Muscle of leg (tissue), 11 donors: Measurements from ENCODE around the gene ALKBH7. TPM values are rescaled to one million over a fixed set of nuclear protein-coding genes. Genes with fewer than 3 reads are reported as not detected.

Experiments
- DNase-seq: peaks from one replicate; pipeline ENCODE4 v3.0.0; 2013
- H3K27ac ChIP-seq: one replicate; pipeline ENCODE4 v1.5.1; 2013; ENCODE audit warnings: mild to moderate bottlenecking, low read length, control low read depth
- H3K27me3 ChIP-seq: one replicate; pipeline ENCODE4 v1.6.1; 2013; ENCODE audit warnings: low read length; ENCODE audit not compliant: control insufficient read depth, insufficient read depth
- H3K36me3 ChIP-seq: one replicate; pipeline ENCODE4 v1.6.1; 2013; ENCODE audit warnings: low read length; ENCODE audit not compliant: control insufficient read depth, insufficient read depth
- H3K4me1 ChIP-seq: one replicate; pipeline ENCODE4 v1.6.1; 2013; ENCODE audit warnings: low read length; ENCODE audit not compliant: control insufficient read depth, insufficient read depth
- H3K4me3 ChIP-seq: one replicate; pipeline ENCODE4 v1.5.1; 2013; ENCODE audit warnings: low read length, control low read depth
- H3K9me3 ChIP-seq: replicated peaks from 2 replicates; pipeline ENCODE4 v1.6.1; 2013; ENCODE audit warnings: low read depth, low read length; ENCODE audit not compliant: control insufficient read depth
- WGBS: methylation state at CpG from one replicate; pipeline ENCODE4 v1.1.5; 2013; ENCODE audit warnings: missing lambda C conversion rate; ENCODE audit not compliant: insufficient coverage; 5-methylcytosine and 5-hydroxymethylcytosine counted together
- polyA plus RNA-seq, 8 donors: library from polyadenylated mRNA; unstranded; fragments of 120-200 nt; gene quantifications; one replicate each; pipeline versions ENCODE4 v1.2.1 to v1.2.3, GENCODE V29; 2013; ENCODE audit warnings: inconsistent platforms in 1 of 8, low replicate concordance in 1 of 8; ENCODE audit not compliant: insufficient read length in 8 of 8, insufficient read depth in 1 of 8
- total RNA-seq: library from RNA; stranded (reverse); fragments of 120-200 nt; gene quantifications from one replicate; pipeline ENCODE4 v1.2.4, GENCODE V29; 2013

The ALKBH7 gene
- total and polyA plus RNA-seq, 9 donors, result 73.9 to 157 (median 100.0) TPM

DNA sequence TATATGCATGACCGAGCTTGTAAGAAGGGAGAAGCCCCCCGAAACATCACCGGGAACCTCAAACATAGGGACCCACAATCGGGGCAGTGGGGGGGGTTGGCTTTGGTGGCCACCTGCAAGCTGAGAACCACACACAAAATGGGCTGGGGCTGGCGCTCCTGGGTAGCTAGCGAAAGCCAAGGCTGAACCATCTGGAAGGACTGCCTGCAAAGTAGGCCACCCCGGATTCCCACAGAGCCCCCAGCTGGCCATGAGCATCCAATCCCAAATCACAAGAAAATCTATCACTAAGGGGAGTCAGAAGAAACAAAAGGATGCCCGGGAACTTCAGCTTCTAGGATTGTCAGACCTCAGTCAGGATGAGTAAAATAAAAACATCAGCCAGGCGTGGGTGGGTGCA is 5.9 kb downstream of the ALKBH7 start:
- Histone ChIP-seq H3K4me1 (peaks cover 32% of the 10 kb centered on the region), H3K27me3 (no peaks in the 10 kb centered on the region), H3K36me3 (peaks cover 62% of the 10 kb centered on the region), H3K27ac (peak overlapping the region; percentile 71), H3K9me3 (peaks cover 8% of the 10 kb centered on the region), H3K4me3 (no peak overlapping the region)
- DNase-seq, result no peak
- 69% methylated on average over 6 of the region's 9 CpGs for WGBS

DNA sequence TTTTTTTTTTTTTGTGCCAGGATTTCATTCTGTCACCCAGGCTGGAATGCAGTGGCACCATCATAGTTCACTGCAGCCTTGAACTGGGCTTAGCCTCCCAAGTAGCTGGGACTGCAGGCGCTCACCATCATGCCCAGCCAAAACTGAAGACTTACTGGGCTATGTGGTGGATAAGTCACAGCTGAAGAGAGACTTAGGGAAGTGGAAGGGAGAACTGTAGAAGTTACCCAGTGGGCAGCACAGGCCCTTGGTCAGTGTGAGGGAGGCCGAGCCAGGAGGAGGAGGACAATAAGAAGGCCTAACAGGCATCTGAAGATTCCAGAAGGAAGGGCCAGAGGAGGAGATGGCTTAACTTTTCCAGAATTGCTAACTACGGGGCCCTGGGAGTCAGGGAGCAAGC is 7.2 kb downstream of the ALKBH7 start:
- DNase-seq, result no peak
- Histone ChIP-seq H3K27ac (no peak overlapping the region), H3K4me1 (peaks cover 23% of the 10 kb centered on the region), H3K27me3 (no peaks in the 10 kb centered on the region), H3K4me3 (no peak overlapping the region), H3K9me3 (peaks cover 8% of the 10 kb centered on the region), H3K36me3 (peaks cover 65% of the 10 kb centered on the region)
- 100% methylated on average over 3 of the region's 3 CpGs for WGBS

DNA sequence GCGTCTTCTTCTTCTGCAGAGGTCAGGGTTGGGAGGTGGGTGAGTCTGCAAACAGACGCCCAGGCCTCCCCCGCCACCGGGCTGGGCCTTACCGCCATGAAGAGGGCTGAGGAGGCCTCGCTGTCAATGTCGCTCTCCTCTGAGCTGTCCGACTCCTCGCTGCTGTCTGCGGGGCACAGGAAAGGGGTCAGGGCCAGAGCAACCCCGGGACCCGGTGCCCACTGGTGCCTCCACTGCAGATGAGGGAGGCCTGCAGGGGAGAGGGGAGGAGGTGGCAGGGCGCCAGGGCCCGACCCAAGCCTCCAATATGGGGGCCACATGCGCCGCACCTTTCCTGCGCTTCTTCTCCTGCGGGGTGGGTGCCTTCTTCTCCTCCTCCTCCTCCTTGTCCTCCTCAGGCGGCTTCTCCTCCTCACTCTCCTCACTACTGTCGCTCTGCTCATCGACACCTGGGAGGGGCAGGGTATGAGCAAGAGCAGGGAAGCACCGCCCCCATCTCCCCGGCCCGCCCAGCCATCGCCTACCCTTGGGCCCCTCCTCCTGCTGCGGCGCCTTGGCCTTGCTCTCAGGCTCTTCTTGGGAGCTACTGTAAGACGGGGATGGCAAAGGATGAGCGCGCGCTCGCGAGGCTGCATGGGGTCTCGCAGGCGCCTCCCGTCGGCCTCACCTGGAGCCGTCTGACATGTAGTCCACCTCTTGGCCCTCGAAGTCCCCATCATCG is 8.6 kb downstream of the ALKBH7 start:
- DNase-seq, result no peak
- no peak overlapping the region for H3K27ac ChIP-seq
- H3K36me3 ChIP-seq, result peaks cover 68% of the 10 kb centered on the region
- H3K9me3 ChIP-seq, result peaks cover 8% of the 10 kb centered on the region
- H3K4me3 ChIP-seq, result no peak overlapping the region
- H3K27me3 ChIP-seq, result no peaks in the 10 kb centered on the region
- peaks cover 20% of the 10 kb centered on the region for H3K4me1 ChIP-seq
- 96% methylated on average over 22 of the region's 40 CpGs for WGBS

DNA sequence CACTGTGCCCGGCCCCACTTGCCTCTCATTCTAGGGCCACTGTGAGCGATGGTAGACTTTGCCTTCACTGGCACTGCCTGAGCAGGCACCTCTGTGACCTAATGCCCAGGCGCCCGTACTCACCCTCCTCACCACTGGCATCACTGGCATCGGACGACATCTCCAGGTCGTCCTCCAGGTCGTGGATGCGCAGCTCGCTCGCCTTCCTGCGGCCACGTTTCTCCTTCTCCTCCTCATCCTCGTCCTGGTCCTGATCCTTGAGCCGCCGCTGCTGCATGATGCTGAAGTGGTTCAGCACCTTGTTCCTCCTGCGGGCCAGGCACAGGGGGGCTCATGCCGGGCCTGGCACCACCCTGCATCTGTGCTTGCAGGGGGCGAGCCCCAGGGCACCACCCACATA is 10.6 kb downstream of the ALKBH7 start:
- peaks cover 82% of the 10 kb centered on the region for H3K36me3 ChIP-seq
- WGBS, result 96% methylated on average over 19 of the region's 19 CpGs

DNA sequence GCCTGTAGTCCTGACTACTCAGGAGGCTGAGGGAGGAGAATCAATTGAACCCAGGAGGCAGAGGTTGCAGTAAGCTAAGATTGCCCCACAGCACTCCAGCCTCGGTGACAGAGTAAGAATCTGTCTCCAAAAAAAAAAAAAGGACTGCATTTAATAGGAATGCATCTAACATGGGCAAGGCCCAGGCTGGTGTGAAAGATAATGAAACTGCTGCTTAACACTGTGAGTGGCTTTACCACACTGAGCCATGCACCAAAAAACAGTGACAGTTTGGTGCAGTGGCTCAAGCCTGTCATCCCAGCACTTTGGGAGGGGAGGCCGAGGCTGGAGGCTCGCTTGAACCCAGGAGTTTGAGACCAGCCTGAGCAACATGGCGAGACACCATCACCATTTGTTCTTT is 11.8 kb downstream of the ALKBH7 start:
- WGBS, result 60% methylated on average over 1 of the region's 4 CpGs
- Histone ChIP-seq H3K27me3 (no peaks in the 10 kb centered on the region), H3K4me3 (no peak overlapping the region), H3K27ac (no peak overlapping the region), H3K9me3 (peaks cover 8% of the 10 kb centered on the region), H3K4me1 (no peaks in the 10 kb centered on the region), H3K36me3 (peaks cover 85% of the 10 kb centered on the region)
- no peak for DNase-seq

More for the DNA sequence above, 10.6 kb downstream of the ALKBH7 start:
- peaks cover 5% of the 10 kb centered on the region for H3K4me1 ChIP-seq
- no peaks in the 10 kb centered on the region for H3K27me3 ChIP-seq
- H3K9me3 ChIP-seq, result peaks cover 8% of the 10 kb centered on the region
- DNase-seq, result no peak
- no peak overlapping the region for H3K4me3 ChIP-seq
- H3K27ac ChIP-seq, result no peak overlapping the region

DNA sequence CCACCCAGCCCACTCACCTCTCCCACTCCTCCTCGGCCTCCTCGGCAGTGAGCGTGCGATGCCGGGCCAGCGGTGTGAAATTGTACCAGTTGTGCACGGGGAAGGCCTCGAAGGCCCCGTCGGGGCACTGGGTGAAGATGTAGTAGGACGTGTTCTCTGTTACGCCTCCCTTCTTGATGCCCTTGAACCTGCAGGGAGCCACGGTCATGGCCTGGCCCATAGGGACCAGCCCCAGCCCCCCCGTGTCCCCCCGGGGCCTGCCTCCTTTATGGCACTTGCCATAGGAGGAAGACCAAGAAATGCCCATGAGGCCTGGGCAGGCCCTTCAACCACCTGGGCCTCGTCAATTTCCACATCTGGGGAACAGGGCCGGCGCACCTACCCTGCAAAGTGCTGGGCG is 14.8 kb downstream of the ALKBH7 start:
- Histone ChIP-seq H3K36me3 (peaks cover 76% of the 10 kb centered on the region), H3K27me3 (no peaks in the 10 kb centered on the region), H3K4me3 (no peak overlapping the region), H3K9me3 (no peaks in the 10 kb centered on the region), H3K27ac (no peak overlapping the region), H3K4me1 (peaks cover 4% of the 10 kb centered on the region)
- 90% methylated on average over 6 of the region's 19 CpGs for WGBS
- DNase-seq, result no peak

DNA sequence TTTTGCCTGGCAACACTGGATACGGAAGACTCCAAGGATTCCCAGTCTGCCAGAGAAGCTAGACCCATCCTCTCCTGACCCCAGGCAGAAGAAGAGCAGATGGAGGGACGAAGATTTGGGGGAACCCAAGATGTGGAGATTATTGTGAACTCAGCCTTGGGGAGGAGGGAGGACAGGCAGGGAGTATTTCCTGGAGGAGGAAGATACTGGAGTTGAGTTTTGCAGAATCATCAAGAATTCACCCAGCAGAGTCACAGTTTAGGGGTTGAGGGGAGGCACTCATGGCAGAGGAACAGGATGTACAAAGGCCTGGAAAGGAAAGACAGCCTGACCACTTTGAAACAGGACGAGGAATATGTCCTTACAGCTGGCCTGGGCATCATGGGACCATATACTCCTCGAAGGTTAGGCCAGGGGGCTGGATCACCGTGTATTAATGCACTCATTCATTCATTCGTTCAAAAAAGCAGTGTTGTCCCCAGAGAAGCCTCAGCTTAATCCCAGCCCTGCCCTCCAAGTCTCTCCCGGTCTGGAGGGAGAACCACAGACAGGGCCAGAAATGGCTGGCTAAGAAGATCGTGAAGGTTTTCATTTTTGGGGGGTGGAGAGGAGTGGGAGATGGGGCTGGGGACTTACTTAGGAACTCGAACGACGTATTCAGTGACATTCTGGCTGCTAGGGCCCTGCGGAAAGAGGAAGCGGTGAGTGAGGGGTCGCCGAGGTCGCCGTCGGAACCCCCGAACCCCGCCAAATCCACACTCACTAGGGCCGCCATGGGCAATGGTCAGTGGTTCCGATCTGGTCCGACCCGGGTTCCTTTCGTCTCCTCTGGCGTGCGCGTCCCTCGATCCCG is 19.9 kb downstream of the ALKBH7 start:
- WGBS, result 6% methylated on average over 17 of the region's 30 CpGs
- Histone ChIP-seq H3K27me3 (no peaks in the 10 kb centered on the region), H3K4me3 (peak overlapping the region; percentile 82), H3K27ac (peak overlapping the region; percentile 94), H3K4me1 (peaks cover 12% of the 10 kb centered on the region), H3K36me3 (peaks cover 36% of the 10 kb centered on the region), H3K9me3 (no peaks in the 10 kb centered on the region)
- peak; percentile 26 for DNase-seq

DNA sequence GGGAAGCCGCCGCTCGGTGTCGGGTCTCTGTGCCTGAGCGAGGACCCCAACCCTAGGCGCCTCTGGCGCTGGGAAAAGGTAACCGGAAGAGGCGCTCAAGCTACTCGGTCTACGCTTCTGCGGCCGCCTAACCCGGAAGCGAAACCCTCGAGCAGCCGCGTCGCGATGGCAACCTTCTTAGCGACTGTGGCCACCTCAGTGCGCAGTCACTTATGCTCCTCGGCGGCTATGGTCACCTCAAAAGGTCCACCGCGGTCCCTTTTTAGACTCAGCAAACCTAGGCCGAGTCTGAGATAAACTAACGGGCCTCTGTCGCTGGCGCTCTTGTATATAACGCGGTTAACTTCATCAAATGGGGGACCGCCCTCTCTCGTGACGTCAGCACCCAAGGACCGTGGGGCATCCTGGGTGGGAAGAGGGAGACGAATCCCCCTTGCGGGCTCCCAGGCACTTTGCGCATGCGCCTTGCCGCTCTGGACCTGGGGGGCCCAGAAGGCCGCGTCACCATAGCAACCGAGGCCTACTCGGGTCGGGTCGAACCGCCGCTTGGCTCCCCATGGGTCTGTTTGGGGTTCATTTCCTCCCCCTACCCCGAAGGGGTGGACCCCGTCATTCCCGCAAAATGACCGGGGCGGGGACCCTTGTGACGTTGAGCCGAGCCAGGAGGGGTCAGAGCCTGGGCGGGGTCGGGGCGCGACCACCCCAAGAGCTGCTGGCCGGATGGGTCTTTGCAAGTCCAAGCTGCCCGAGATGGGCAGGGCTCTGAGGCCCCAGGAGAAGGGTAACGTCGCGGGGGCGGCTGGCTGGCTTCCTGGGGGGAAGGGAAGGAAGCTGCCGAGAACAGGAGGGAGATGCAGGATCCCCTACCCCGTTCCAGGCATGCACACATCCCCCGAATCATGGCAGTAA is 20.7 kb downstream of the ALKBH7 start, which contains the start of gene GTF2F1:
TSS of gene GTF2F1 (minus strand) at position 91 of the 909 bp plus-strand sequence. CDS start 169 bp downstream, outside the sequence.
- peak within 1 kb of the TSS; percentile 94 for H3K27ac ChIP-seq
- under 1% methylated on average over 58 of the region's 69 CpGs for WGBS
- H3K36me3 ChIP-seq, result peaks cover 29% of the 10 kb centered on the region
- peak within 1 kb of the TSS; percentile 82 for H3K4me3 ChIP-seq
- H3K9me3 ChIP-seq, result no peaks in the 10 kb centered on the region
- no peaks in the 10 kb centered on the region for H3K27me3 ChIP-seq
- peaks cover 12% of the 10 kb centered on the region for H3K4me1 ChIP-seq
- DNase-seq, result peak; percentile 99

DNA sequence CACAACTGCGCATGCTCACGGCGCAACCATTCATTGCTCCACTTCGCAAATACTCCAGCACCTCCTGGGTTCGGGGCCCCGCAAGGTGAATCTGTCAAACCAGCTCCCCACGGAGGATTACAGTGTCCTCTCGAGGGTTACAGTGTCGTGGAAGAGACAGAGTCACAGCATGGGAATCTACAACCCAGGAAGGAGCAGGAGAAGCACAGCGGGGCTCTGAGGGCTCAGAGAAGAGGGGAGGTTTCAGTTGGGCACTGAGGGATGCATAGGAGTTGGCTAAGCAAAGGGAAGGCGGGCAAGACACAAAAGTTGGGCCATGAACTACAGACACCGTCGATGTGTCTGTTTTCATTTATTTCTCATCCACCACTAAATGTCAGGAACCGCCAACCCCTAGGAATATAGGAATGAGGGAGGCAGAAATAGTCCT is 21.4 kb downstream of the ALKBH7 start:
- H3K9me3 ChIP-seq, result no peaks in the 10 kb centered on the region
- peaks cover 12% of the 10 kb centered on the region for H3K4me1 ChIP-seq
- H3K36me3 ChIP-seq, result peaks cover 22% of the 10 kb centered on the region
- H3K27ac ChIP-seq, result peak overlapping the region; percentile 94
- H3K27me3 ChIP-seq, result no peaks in the 10 kb centered on the region
- WGBS, result 8% methylated on average over 8 of the region's 14 CpGs
- peak overlapping the region; percentile 82 for H3K4me3 ChIP-seq
- no peak for DNase-seq
